ENCODE results near the gene APOLD1. TPM values are rescaled to one million over a fixed set of nuclear protein-coding genes. Genes with fewer than 3 reads are reported as not detected.

APOLD1 gene
- total RNA-seq, 4 donors from 2014 or later, result 2.3 to 14.9 (median 5.6) TPM

- H3K27ac ChIP-seq, result peak overlapping the region in 1 of 4 donors; percentile 80
Measured at GRCh38 chr12:12812618-12813119, 27.2 kb downstream of the APOLD1 start.

GRCh38 chr12:12813120-12814101, 28.0 kb downstream of the APOLD1 start, which contains the start of gene DDX47:
TSS of gene DDX47 (plus strand) at chr12:12813346. CDS start at chr12:12813368, 22 bp downstream.
- Histone ChIP-seq H3K36me3 (no peaks in the 10 kb centered on the region), H3K27ac (peak within 1 kb of the TSS; percentile 51 to 80 (median 60)), H3K4me1 (peaks cover 0 to 30% (median 10%) of the 10 kb centered on the region in 4 donors), H3K27me3 (no peaks in the 10 kb centered on the region), H3K9me3 (no peaks in the 10 kb centered on the region), H3K4me3 (peak within 1 kb of the TSS; percentile 67 to 91 (median 76))
- TF ChIP-seq CTCF (IDR thresholded peaks at IDR 0.05) (peak; percentile 92 to 99 (median 98)), POLR2A (IDR thresholded peaks at IDR 0.05) (peak in 1 of 2 donors; percentile 43)
- DNase-seq, result peak; percentile 97 to 99 (median 98)

More at GRCh38 chr12:12812618-12813119, 27.2 kb downstream of the APOLD1 start:
- Histone ChIP-seq H3K27me3 (no peaks in the 10 kb centered on the region), H3K9me3 (no peaks in the 10 kb centered on the region), H3K4me1 (peaks cover 0 to 30% (median 12%) of the 10 kb centered on the region in 4 donors), H3K36me3 (no peaks in the 10 kb centered on the region), H3K4me3 (peak overlapping the region in 1 of 4 donors; percentile 83)
- TF ChIP-seq CTCF (IDR thresholded peaks at IDR 0.05) (no peak), POLR2A (IDR thresholded peaks at IDR 0.05) (no peak)
- no peak for DNase-seq

GRCh38 chr12:12817616-12818015, 32.2 kb downstream of the APOLD1 start:
- H3K27ac ChIP-seq, result no peak overlapping the region
- peaks cover 0 to 24% (median 0%) of the 10 kb centered on the region in 3 donors for H3K36me3 ChIP-seq
- DNase-seq, result no peak
- H3K4me3 ChIP-seq, result no peak overlapping the region
- H3K27me3 ChIP-seq, result no peaks in the 10 kb centered on the region
- no peak for TF ChIP-seq CTCF (IDR thresholded peaks at IDR 0.05)
- no peaks in the 10 kb centered on the region for H3K9me3 ChIP-seq
- peaks cover 0 to 35% (median 7%) of the 10 kb centered on the region in 4 donors for H3K4me1 ChIP-seq

- no peak overlapping the region for H3K27ac ChIP-seq
- H3K4me3 ChIP-seq, result no peak overlapping the region
- H3K9me3 ChIP-seq, result no peaks in the 10 kb centered on the region
- H3K27me3 ChIP-seq, result no peaks in the 10 kb centered on the region
- H3K36me3 ChIP-seq, result peaks cover 0 to 35% (median 0%) of the 10 kb centered on the region in 3 donors
- TF ChIP-seq CTCF (IDR thresholded peaks at IDR 0.05), result no peak
- TF ChIP-seq POLR2A (IDR thresholded peaks at IDR 0.05), result no peak
- no peak for DNase-seq
- peaks cover 0 to 35% (median 7%) of the 10 kb centered on the region in 4 donors for H3K4me1 ChIP-seq
Measured at GRCh38 chr12:12818701-12819100, 33.2 kb downstream of the APOLD1 start.

GRCh38 chr12:12819221-12819620, 33.8 kb downstream of the APOLD1 start:
- no peak for DNase-seq
- Histone ChIP-seq H3K36me3 (peaks cover 0 to 40% (median 0%) of the 10 kb centered on the region in 3 donors), H3K4me1 (peaks cover 0 to 31% (median 3%) of the 10 kb centered on the region in 4 donors), H3K4me3 (no peak overlapping the region), H3K9me3 (no peaks in the 10 kb centered on the region), H3K27me3 (no peaks in the 10 kb centered on the region), H3K27ac (no peak overlapping the region)
- TF ChIP-seq CTCF (IDR thresholded peaks at IDR 0.05), result no peak
- TF ChIP-seq POLR2A (IDR thresholded peaks at IDR 0.05), result no peak
